Dermis microvascular lymphatic vessel endothelial cell (primary cell): ENCODE measurements around the gene PDCD1. TPM values are rescaled to one million over a fixed set of nuclear protein-coding genes. Genes with fewer than 3 reads are reported as not detected.
A peak's percentile ranks its signal among the peaks of the same experiment; 100 is the strongest.

Experiments used
- DNase-seq, 2 donors: peaks; one replicate each; pipeline versions ENCODE4 v3.0.0 to v3.0.0-alpha.2; 2010; ENCODE audit warnings: low read depth in 2 of 2
- total RNA-seq: library from RNA; depleted of rRNA; stranded (reverse); fragments of >200 nt; gene quantifications from 2 replicates; pipeline ENCODE4 v1.2.1, GENCODE V29; 2014

The PDCD1 gene
- total RNA-seq, 1 donor from 2014 or later, result not detected

DNA sequence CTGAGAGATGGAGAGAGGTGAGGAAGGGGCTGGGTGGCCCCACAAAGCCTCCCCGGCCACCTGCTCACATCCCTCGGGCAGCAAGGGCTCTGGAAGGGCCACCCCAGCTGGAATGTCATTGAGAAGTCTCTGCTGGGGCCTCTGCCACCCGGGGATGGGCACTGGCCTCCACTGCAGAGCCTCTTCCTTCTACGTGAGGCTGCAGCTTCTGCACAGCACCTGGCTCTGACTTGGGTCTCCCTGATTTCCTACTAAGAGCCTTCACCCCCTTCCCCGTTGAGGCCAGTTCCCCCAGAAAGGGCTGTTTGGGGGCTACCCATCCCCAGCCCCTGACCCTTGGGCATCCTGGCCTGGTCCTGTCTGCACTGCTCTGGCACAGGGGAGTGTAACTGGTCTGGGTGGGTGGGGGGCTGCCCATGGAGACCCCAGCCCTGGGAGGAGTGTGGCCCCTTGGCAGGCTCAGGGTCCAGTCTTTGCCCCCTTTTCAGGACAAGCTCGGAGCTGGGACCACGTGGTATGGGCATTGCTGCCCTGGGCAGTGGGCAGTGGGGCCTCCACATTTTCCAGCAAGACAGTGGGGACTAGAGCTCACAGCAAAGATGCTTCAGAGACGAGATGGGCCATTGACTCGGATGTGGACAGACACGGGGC, 5.6 kb downstream of the PDCD1 start:
- DNase-seq, result no peak

DNA sequence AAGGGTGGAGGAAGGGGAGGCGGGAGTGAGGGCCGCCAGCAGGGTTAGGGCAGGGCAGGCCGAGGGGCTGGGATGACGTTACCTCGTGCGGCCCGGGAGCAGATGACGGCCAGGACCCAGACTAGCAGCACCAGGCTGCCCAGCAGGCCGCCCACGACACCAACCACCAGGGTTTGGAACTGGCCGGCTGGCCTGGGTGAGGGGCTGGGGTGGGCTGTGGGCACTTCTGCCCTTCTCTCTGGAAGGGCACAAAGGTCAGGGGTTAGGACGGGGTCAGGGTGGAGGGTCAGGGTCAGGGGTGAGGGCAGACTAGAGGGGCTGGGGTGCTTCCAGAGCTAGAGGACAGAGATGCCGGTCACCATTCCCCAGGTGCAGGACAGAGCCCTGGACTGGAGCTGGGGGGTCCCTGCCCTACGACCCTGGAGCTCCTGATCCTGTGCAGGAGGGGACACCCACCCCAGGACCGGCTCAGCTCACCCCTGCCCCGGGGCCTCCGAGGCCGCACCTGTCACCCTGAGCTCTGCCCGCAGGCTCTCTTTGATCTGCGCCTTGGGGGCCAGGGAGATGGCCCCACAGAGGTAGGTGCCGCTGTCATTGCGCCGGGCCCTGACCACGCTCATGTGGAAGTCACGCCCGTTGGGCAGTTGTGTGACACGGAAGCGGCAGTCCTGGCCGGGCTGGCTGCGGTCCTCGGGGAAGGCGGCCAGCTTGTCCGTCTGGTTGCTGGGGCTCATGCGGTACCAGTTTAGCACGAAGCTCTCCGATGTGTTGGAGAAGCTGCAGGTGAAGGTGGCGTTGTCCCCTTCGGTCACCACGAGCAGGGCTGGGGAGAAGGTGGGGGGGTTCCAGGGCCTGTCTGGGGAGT, 6.3 kb downstream of the PDCD1 start:
- DNase-seq, result no peak

DNA sequence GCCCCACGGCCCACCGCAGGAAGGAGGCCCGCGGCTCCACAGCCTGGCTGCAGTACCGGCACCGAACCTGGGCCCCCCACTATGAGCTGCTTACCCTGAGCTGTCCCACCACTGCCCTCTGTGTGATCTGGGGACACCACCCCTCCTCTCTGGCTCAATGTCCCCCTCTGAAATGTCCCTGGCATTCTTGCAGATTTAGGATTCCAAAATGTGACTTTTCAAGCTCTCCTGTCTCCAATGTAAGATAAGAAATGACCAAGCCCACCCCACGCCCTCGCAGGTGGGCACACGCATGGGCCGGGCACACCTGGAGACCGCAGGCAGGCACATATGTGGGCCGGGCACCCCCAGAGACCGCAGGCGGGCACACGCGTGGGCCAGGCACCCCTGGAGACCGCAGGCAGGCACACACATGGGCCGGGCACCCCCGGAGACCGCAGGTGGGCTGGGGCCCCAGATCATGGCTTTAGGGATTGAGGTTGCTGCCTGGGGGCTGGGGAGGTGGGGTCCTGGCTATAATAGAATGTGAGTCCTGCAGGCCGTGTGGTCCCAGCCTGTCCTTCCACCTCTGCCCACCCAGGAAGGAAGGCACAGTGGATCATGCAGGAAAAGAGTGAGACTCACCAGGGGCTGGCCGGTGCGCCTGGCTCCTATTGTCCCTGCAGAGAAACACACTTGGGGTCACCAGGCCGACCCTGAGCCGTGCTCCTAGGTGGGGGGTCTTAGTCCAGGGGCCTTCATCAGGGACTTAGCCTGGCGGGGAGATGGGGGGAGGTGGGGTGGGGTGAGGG, 7.2 kb downstream of the PDCD1 start:
- no peak for DNase-seq

DNA sequence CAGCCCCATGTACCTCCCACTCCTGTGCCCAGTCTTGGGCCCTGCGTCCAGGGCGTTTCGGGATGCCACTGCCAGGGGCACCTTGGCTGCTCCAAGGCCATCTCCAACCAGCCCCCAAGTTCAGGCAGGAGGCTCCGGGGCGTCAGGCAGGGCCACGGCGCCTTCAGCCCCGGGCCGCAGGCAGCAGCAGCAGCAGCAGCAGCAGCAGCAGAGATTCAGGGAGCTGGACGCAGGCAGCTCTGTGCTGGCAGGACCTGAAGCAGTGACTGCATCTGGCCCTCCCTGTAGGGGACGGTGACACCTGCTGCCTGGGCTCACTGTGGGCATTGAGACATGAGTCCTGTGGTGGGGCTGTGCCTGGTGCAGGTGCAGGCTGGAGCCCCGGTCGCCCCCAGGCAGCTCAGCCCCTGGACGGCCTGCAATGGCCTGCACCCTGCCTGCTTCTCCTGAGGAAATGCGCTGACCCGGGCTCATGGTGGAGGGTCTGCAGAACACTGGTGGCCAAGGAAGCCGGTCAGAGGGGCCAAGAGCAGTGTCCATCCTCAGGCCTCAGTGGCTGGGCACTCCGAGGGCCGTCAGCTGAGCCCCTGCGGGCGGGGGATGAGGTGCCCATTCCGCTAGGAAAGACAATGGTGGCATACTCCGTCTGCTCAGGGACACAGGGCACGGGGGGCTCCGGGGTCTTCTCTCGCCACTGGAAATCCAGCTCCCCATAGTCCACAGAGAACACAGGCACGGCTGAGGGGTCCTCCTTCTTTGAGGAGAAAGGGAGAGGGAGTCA, 8.0 kb downstream of the PDCD1 start:
- DNase-seq, result no peak

DNA sequence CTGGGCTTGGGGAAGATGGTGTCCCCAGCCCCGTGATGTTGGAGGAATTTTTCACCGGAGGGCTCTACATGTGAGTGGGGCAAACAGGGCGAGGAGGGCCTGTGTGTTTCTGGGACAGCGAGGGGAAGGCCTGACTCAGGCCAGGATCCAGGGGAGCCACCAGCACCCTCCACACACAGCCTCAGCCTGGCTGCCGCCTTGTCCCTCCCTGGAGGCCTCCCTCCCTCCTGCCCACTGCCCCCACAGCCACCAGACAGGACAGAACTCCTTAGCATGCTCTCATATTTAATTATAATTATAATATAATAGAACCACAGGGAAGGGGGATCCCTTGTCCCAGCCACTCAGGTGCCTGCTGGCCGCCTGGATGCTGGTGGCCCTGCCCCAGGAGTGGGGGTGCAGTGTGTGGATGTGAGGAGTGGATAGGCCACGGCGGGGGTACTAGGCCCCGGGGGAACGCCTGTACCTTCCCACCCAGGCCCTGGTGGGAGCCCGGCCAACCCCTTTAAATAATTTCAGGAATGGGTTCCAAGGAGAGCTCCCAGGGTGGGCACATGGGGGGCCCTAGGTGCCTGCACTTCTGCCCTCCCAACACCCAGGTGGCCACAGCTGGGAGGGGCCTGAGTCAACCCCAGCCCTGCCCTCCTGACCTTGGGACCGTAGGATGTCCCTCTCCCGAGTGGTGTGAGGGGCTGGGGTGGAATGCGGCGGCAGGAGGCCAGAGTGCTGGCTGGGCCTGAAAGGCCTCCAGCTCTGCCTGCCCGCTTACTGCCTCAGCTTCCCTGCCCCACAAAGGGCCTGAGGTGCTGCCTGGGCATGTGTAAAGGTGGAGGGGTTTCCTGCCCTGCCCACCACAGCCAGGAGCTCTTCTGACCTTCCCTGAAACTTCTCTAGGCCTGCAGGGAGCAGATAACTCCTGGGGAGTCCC, 8.8 kb downstream of the PDCD1 start:
- no peak for DNase-seq

DNA sequence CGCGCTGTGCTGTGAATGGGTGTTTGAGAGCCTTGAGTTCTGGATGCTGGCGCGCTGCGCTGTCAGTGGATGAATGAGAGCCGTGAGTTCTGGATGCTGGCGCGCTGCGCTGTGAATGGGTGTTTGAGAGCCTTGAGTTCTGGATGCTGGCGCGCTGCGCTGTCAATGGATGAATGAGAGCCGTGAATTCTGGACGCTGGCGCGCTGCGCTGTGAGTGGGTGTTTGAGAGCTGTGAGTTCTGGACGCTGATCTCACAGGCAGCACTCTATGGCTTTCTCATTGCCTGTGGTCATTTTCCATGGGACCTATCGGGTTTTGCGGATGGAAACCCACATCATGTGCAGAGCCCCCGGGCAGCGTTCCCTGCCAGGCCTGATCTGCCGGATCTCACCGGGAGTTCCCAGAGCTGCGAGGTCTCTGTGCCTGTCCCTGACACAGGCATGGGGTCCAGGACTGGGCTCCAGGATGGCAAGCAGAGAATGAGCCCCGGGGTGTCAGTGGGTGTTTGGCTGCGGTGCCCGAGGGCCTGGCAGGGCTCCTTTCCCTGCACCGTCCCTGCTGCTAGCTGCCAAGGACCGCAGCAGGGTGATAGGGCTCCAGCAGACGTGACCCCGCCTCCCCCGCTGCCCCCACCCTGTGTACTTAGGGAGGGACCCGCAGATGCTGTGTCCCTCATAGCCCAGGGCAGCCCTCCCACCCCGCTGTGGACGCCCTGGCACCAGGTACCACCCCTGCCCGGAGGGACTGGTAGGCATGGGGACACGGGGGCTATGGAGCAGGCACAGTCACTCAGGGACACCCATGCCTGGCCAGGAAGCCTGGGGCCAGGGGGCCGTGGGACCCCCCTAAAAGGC, 9.7 kb downstream of the PDCD1 start:
- no peak for DNase-seq

DNA sequence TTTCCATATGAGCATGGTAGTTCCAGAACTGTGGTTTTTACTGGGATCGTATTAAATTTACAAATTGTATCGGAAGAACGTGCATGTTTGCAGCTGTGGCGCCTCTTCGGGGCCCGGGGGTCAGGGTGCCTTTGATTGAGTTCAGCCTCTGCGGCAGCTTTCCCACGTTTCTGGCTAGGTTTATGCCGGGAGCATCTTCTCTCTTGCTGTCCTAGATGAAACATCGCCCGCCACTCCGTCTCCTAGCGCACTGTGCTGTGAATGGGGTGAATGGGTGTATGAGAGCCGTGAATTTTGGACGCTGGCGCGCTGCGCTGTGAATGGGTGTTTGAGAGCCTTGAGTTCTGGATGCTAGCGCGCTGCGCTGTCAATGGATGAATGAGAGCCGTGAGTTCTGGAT, 12.3 kb downstream of the PDCD1 start:
- no peak for DNase-seq

DNA sequence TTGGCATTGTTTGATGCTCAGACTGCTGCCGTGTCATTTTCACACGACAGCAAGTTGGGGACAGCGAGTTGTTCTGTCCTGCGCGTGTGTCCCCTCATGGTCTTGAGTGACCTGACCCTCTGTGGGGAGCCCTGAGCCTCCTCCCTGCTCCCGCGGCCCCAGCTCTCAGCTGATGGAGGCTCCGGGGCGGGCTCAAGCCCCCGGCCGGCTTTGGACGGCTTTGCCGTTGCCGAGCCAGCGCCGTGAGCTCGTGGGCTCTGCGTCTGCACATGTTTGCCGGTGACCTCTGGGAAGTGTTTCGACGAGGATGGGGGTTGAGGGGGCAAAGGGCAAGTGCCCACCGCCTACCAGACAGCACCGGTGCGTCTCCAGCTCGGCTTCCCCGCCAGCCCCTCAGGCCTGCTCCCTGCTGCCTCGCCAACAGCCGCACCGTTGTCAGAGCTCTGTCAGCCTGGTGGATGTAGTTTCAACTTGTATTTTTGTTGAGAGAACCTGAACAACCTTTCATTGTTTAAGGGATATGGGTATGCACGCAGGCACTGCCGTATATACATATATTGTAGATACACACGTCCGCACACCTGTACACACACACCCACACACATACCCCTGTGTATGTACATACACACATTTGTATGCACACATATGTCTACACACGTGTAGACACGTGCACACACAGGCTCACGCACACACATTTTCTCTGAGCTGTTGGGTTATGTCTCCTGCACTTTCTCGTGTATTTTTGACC, 13.7 kb downstream of the PDCD1 start:
- no peak for DNase-seq

DNA sequence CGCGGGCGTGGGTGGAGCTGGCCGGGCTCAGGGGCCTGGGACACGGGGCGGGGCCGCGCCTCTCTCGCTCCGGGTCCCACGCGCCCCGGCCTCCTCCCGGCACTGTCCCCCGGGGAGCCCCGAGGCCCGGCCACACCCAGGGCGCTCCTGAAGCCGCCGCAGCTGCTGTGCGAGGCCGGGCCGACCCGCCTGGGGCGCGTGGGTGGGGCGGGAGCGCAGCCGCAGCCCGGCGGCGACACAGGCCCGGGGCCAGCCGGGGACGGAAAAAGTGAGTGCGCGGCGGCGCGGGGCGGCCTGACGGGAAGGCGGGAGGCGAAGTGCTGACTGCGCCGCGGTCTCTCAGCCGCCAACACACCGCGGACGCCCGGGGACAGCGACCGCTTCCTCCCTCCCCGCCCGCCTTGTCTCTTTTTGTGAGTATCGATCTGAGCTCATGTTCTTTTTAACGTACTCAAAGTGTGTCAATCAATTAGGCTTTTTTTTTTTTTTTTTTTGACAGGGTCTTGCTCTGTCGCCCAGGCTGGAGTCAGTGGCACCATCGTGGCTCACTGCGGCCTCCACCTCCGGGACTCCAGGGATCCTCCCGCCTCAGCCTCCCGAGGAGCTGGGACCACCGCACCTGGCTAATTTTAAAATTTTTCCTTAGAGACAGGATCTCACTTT, 14.5 kb downstream of the PDCD1 start:
- peak; percentile 51 to 62 for DNase-seq

DNA sequence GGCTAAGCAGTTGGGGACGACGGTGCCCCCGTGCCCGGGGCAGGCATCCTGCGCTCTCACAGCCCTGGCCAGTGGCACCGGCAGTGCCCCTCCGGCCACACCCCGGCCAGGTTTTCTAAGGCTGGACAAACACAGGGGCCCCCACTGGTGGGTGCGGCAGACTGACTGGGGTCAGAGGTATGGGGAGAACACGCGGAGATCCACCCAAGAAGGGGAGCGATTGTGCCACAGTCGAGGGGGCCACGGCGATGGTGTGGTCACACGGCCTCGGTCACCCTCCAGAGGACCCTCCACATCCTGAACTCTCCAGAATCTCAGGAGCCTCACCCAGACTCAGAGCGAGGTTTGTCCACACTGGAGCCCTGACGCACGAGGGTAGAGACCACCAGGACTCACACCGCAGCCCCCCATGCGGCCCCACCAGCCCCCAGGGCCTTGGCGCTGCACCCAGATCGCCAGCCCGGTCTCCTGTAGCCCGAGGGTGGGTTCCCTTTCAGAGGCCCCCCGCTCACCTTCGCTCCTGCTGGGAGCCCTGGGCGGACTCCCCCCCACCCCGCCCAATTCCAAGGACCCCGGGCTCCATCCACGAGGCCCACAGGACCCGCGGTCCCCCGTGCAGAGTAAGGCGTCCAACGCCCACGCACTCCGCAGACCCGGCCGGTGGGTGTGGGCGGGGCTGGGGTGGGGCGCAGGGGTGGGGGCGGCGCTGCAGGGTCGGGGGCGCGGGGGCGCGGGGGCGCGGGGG, 15.2 kb downstream of the PDCD1 start:
- DNase-seq, result no peak

DNA sequence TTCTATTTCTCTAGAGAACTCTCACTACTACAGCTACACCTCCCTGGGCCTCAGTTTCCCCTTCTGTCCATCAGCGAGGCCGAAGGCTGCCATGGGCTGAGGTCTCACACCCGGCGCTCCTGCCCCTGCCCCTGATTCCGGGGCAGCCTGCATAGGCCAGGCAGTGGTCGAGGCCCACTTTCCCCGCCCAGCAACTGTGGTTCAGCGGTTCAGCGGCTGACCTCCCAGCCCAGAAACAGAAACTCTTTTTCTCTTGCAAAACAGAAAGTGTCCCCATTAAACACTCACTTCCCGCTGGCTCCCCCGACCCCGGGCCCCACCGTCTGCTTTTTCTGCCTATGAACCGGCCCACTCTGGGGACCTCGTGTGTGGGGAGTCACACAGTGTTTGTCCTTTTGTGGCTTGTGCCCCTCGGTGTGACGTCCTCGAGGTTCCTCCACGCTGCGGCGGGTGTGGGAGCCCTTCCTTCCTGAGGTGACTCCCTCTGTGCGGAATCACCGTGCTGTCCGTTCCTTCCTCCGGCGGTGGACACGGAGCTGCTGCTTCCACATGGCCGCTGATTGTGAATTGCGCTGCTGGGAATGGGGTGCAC, 16.0 kb downstream of the PDCD1 start:
- peak in 1 of 2 donors; percentile 14 for DNase-seq

DNA sequence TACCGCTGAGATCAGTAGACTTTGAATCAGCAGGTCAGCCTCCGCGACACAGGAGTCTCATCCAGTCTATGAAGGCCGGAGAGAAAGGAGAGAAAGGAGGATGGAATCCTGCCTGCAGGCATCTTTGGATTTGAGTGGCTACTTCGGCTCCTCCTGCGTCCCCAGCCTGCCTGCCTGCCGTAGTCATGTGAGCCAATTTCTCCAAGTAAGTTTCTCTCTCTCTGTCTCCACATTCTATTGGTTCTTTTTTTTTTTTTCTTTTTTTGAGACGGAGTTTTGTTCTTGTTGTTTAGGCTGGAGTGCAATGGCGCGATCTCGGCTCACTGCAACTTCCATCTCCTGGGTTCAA, 16.7 kb downstream of the PDCD1 start:
- no peak for DNase-seq

DNA sequence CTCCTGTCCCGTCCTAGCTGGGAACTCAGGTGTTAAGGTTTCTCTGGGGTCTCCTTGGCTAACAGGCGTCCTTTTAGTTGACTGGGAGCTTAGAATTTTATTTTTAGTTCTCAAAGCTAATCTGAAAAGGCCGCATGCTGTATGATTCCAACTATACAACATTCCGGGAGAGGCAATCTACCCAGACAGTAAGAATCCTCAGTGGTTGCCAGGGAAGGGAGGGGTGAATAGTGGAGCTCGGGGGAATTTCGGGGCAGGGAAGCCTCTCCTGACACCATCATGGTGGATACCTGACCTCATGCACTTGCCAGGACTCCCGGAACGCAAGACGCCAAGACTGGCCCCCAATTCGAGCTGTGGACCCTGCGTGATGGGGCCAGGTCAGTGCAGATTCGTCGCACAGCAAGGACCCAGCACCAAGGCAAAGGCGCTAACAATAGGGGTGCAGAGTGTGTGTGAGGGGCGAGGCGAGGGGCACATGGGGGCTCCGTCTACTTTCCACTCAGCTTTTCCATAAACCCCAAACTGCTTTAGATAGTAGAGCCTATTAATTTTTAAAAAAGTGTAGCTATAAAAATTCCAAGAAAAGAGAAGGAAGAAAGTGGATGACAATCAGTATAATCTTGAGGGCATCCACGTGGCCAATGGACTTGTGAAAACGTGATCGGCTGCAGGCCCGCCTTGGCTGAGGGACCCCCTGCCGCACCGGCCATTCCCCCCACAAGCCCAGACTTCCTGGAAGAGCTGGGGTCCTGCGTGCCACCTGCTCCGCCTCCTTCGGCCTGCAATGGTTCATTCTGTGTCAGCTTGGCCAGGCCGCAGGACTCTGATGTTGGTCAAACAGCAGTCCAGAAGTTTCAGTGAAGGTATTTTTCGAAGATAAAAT, 17.3 kb downstream of the PDCD1 start:
- no peak for DNase-seq

DNA sequence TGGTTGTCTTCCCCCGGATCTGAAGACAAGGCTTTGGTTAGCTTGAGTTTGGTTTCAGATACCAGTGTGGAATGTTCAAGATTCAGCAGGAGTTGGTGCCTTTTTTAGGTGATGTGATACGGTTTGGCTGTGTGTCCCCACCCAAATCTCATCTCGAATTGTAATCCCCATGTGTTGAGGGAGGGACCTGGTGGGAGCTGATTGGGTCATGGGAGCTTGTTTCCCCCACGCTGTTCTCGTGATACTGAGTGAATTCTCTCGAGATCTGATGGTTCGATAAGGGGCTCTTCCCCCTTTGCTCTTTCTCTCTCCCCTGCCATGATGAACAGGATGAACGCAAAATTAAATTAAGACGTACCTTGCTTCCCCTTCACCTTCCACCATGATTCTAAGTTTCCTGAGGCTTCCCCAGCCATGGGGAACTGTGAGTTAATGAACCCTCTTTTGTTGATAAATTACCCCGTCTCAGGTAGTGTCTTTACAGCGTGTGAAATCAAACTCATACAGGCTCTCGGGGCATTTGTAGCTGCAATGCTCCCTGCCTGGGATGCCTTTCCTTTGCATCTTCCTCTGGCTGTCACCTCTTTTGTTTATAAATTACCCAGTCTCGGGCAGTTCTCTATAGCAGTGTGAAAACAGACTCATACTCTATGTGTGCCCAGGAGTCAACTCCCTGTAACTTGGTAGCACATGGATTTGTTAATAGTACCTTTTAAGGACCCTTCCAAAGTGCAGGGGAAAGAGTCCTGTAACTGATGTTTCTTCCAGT, 21.3 kb downstream of the PDCD1 start:
- DNase-seq, result no peak

DNA sequence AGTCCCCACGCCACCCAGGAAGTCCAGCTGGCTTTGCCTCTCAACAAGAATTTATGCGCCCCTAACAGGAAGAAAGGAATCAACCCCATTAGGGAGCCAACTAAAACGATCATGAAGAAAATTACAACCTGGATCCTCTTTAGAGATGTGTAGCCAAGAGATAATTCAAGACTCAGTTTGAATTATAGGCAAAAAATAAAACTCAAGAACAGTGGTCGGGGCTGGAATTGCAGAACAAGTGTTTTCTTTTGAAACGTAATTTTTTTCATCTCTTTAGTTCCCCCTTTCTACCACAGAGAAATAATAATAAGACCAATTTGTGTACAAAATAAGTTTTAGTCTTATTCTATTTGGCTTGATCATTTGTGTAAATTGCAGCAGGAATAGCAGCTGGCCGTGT, 22.4 kb downstream of the PDCD1 start:
- no peak for DNase-seq
